Measurements from ENCODE around the gene ZNF768. TPM values are rescaled to one million over a fixed set of nuclear protein-coding genes. Genes with fewer than 3 reads are reported as not detected.
"Not testable (repeated sequence)": the region's sequence is repeated elsewhere in the genome, so short reads cannot be mapped to it uniquely, and the experiment has no call there.

Gene ZNF768
- total and polyA plus RNA-seq, 2 donors (not counting 1 experiment from before 2014, with no cell fraction given): 24.8 to 36.5 TPM

DNA sequence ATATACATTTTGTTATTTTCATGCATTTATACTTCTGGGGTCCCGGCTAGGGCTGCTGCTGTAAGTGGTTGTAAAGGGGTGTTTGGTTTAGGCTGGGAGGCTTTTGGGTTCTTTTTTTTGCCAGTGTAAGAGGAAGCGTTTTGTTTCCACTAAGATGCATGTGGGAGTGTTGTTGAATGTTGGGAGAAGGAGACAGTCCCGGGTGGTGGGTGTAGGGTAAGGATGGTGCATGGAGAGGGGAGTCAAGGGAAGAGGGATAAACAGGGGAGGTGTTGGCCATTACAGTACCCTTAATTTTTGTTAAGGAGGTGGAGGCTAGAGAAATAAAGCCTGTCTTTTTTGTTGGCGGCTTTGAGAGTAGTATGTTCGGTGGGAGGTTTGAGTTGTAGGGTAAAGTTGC lies 16.7 kb upstream of the ZNF768 start:
- no peak for TF ChIP-seq EZH2 (IDR thresholded peaks at IDR 0.05; ENCODE audit: borderline replicate concordance, insufficient read depth, low read depth, low read length, poor library complexity, severe bottlenecking)
- no peak for TF ChIP-seq CTCF (IDR thresholded peaks at IDR 0.05)
- no peak overlapping the region for H3K4me3 Mint-ChIP-seq
- H3K4me1 Mint-ChIP-seq: no peaks in the 10 kb centered on the region
- ATAC-seq (ENCODE audit: low read depth): no peak
- H3K4me1 ChIP-seq (ENCODE audit: control insufficient read depth in 2 of 2, insufficient read depth in 2 of 2, low read length in 2 of 2): no peaks in the 10 kb centered on the region
- H3K9me3 ChIP-seq (ENCODE audit: control extremely low read depth in 1 of 3, control insufficient read depth in 2 of 3, insufficient read depth in 1 of 3, low read length in 2 of 3): no peaks in the 10 kb centered on the region
- no peaks in the 10 kb centered on the region for H3K27me3 Mint-ChIP-seq
- H3K27me3 ChIP-seq (replicated peaks in 1 of 4; ENCODE audit: control extremely low read depth in 1 of 4, control insufficient read depth in 3 of 4, insufficient read depth in 4 of 4, low read length in 3 of 4): no peaks in the 10 kb centered on the region
- intact Hi-C loops (cut with micrococcal nuclease): no loop called here
- H3K9me3 Mint-ChIP-seq (ENCODE audit: insufficient read depth): no peaks in the 10 kb centered on the region
- no peak for DNase-seq
- ChIA-PET POLR2A (interaction anchor here (0.6 kb wide), 1 partner anchor 94 kb away, joined by 3 read pairs; no protein-coding TSS in a partner anchor), CTCF (no interaction called here)
- H2AFZ ChIP-seq (ENCODE audit: insufficient read depth, low read depth, low read length, poor library complexity, severe bottlenecking): no peak overlapping the region
- peaks cover 89% of the 10 kb centered on the region for H3K79me2 ChIP-seq (ENCODE audit: control insufficient read depth, insufficient read depth, low read length)
- H3K27ac ChIP-seq (ENCODE audit: low read length in 2 of 2): no peak overlapping the region
- no peaks in the 10 kb centered on the region for H4K20me1 ChIP-seq (ENCODE audit: control insufficient read depth, insufficient read depth, low read length, poor library complexity, severe bottlenecking)
- no peak overlapping the region for H3K9ac ChIP-seq (ENCODE audit: low read length)
- H3K27ac Mint-ChIP-seq: no peak overlapping the region
- no peak overlapping the region for H3K4me3 ChIP-seq (ENCODE audit: control extremely low read depth in 1 of 5, extremely low read depth in 1 of 5, insufficient read depth in 1 of 5, low read depth in 2 of 5, low read length in 4 of 5)
- H3K36me3 ChIP-seq (replicated peaks in 1 of 2; ENCODE audit: control extremely low read depth in 1 of 2, control insufficient read depth in 1 of 2, extremely low read depth in 1 of 2, insufficient read depth in 2 of 2, low read length in 1 of 2): no peaks in the 10 kb centered on the region
- no peak overlapping the region for H3K4me2 ChIP-seq (replicated peaks; ENCODE audit: low read depth, low read length, poor library complexity, severe bottlenecking)
- WGBS (ENCODE audit: insufficient coverage): 95% methylated on average over 4 of the region's 5 CpGs

GRCh38 chr16:30541502-30542329 lies 15.3 kb upstream of the ZNF768 start:
- Mint-ChIP-seq H3K27ac (no peak overlapping the region), H3K27me3 (no peaks in the 10 kb centered on the region), H3K4me3 (no peak overlapping the region), H3K9me3 (ENCODE audit: insufficient read depth) (no peaks in the 10 kb centered on the region), H3K4me1 (peaks cover 5% of the 10 kb centered on the region)
- Histone ChIP-seq H3K9me3 (ENCODE audit: control extremely low read depth in 1 of 3, control insufficient read depth in 2 of 3, insufficient read depth in 1 of 3, low read length in 2 of 3) (no peaks in the 10 kb centered on the region), H3K27ac (ENCODE audit: low read length in 2 of 2) (no peak overlapping the region), H3K4me2 (replicated peaks; ENCODE audit: low read depth, low read length, poor library complexity, severe bottlenecking) (no peak overlapping the region), H3K9ac (ENCODE audit: low read length) (no peak overlapping the region), H3K4me1 (ENCODE audit: control insufficient read depth in 2 of 2, insufficient read depth in 2 of 2, low read length in 2 of 2) (no peaks in the 10 kb centered on the region), H4K20me1 (ENCODE audit: control insufficient read depth, insufficient read depth, low read length, poor library complexity, severe bottlenecking) (no peaks in the 10 kb centered on the region), H3K4me3 (ENCODE audit: control extremely low read depth in 1 of 5, extremely low read depth in 1 of 5, insufficient read depth in 1 of 5, low read depth in 2 of 5, low read length in 4 of 5) (no peak overlapping the region), H3K79me2 (ENCODE audit: control insufficient read depth, insufficient read depth, low read length) (peaks cover 79% of the 10 kb centered on the region), H3K27me3 (replicated peaks in 1 of 4; ENCODE audit: control extremely low read depth in 1 of 4, control insufficient read depth in 3 of 4, insufficient read depth in 4 of 4, low read length in 3 of 4) (no peaks in the 10 kb centered on the region), H3K36me3 (replicated peaks in 1 of 2; ENCODE audit: control extremely low read depth in 1 of 2, control insufficient read depth in 1 of 2, extremely low read depth in 1 of 2, insufficient read depth in 2 of 2, low read length in 1 of 2) (no peaks in the 10 kb centered on the region), H2AFZ (ENCODE audit: insufficient read depth, low read depth, low read length, poor library complexity, severe bottlenecking) (no peak overlapping the region)
- ATAC-seq (ENCODE audit: low read depth) (no peak), DNase-seq (no peak)
- intact Hi-C loops (cut with micrococcal nuclease): no loop called here
- 100% methylated on average over 6 of the region's 10 CpGs for WGBS (ENCODE audit: insufficient coverage)
- POLR2A ChIA-PET: no interaction called here
- no peak for TF ChIP-seq CTCF (IDR thresholded peaks at IDR 0.05)
- no peak for TF ChIP-seq EZH2 (IDR thresholded peaks at IDR 0.05; ENCODE audit: borderline replicate concordance, insufficient read depth, low read depth, low read length, poor library complexity, severe bottlenecking)
- CTCF ChIA-PET: interaction anchor here (0.6 kb wide), 1 partner anchor 45 kb away, joined by 3 read pairs; no protein-coding TSS in a partner anchor

DNA sequence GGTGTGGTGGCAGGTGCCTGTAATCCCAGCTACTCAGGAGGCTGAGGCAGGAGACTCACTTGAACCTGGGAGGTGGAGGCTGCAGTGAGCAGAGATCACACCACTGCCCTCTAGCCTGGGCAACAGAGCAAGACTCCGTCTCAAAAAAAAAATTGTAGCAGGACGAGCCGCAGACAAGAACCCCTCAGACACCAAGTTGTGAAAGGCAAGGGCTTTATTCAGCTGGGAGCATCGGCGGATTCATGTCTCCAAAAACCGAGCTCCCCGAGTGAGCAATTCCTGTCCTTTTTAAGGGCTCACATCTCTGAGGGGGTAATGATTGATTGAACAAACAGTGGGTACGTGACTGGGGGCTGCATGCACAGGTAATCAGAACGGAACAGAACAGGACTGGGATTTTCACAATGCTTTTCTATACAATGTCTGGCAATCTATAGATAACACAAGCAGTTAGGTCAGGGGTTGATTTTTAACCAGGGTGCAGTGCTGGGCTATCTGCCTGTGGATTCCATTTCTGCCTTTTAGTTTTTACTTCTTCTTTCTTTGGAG lies 14.6 kb upstream of the ZNF768 start:
- H3K27me3 ChIP-seq (replicated peaks in 1 of 4; ENCODE audit: control extremely low read depth in 1 of 4, control insufficient read depth in 3 of 4, insufficient read depth in 4 of 4, low read length in 3 of 4); H3K27ac ChIP-seq (ENCODE audit: low read length in 2 of 2); H3K9me3 Mint-ChIP-seq (ENCODE audit: insufficient read depth); H4K20me1 ChIP-seq (ENCODE audit: control insufficient read depth, insufficient read depth, low read length, poor library complexity, severe bottlenecking); H3K27ac Mint-ChIP-seq; H3K4me2 ChIP-seq (replicated peaks; ENCODE audit: low read depth, low read length, poor library complexity, severe bottlenecking); ATAC-seq (ENCODE audit: low read depth); intact Hi-C loops (cut with micrococcal nuclease); H3K4me1 ChIP-seq (ENCODE audit: control insufficient read depth in 2 of 2, insufficient read depth in 2 of 2, low read length in 2 of 2); DNase-seq; H3K4me3 ChIP-seq (ENCODE audit: control extremely low read depth in 1 of 5, extremely low read depth in 1 of 5, insufficient read depth in 1 of 5, low read depth in 2 of 5, low read length in 4 of 5); POLR2A ChIA-PET; H2AFZ ChIP-seq (ENCODE audit: insufficient read depth, low read depth, low read length, poor library complexity, severe bottlenecking); H3K4me3 Mint-ChIP-seq; H3K9me3 ChIP-seq (ENCODE audit: control extremely low read depth in 1 of 3, control insufficient read depth in 2 of 3, insufficient read depth in 1 of 3, low read length in 2 of 3); H3K27me3 Mint-ChIP-seq; H3K9ac ChIP-seq (ENCODE audit: low read length); H3K36me3 ChIP-seq (replicated peaks in 1 of 2; ENCODE audit: control extremely low read depth in 1 of 2, control insufficient read depth in 1 of 2, extremely low read depth in 1 of 2, insufficient read depth in 2 of 2, low read length in 1 of 2): not testable (repeated sequence)
- 98% methylated on average over 6 of the region's 9 CpGs for WGBS (ENCODE audit: insufficient coverage)
- CTCF ChIA-PET: interaction anchor here (0.6 to 0.7 kb wide), 2 partner anchors 13 to 44 kb away, joined by 3 read pairs; no protein-coding TSS in a partner anchor
- H3K79me2 ChIP-seq (ENCODE audit: control insufficient read depth, insufficient read depth, low read length): peaks cover 77% of the 10 kb centered on the region
- H3K4me1 Mint-ChIP-seq: peaks cover 10% of the 10 kb centered on the region
